Measurements from ENCODE around the gene TRIM67. TPM values are rescaled to one million over a fixed set of nuclear protein-coding genes. Genes with fewer than 3 reads are reported as not detected.

Gene TRIM67
- total RNA-seq, 1 experiment from 2014 or later = 0.06 TPM

DNA sequence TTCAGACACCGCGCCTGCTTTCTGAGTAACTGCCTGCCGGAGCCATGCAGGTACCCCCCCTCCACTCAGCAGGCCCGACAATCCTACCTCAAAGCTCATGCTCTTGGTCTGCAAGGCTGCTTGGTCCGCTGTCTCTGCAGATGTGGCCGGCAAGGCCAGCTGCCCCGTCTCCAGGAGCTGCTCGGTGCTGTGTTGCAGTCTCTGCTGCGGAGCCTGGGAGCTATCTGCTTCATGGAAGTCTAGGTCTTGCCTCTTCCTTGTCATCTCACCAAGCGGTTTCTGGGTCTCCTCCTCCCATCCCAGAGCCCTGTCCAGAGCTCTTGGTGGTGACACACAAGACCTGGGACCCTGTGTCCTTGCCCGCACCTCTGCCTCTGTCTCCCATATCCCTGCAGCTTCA, 55.2 kb downstream of the TRIM67 start:
- Histone ChIP-seq H3K4me3 (ENCODE audit: low read depth, low read length, poor library complexity, severe bottlenecking) (no peak overlapping the region), H3K9me3 (ENCODE audit: low read depth, low read length, poor library complexity, severe bottlenecking) (no peaks in the 10 kb centered on the region), H3K27ac (ENCODE audit: low read depth, low read length, poor library complexity, severe bottlenecking) (no peak overlapping the region), H3K27me3 (replicated peaks; ENCODE audit: insufficient read depth, low read depth, low read length, poor library complexity) (no peaks in the 10 kb centered on the region), H3K4me1 (ENCODE audit: insufficient read depth, low read length, poor library complexity, severe bottlenecking) (no peaks in the 10 kb centered on the region), H3K36me3 (ENCODE audit: insufficient read depth, low read length, poor library complexity, severe bottlenecking) (no peaks in the 10 kb centered on the region)
- TF ChIP-seq, protein P1, sequence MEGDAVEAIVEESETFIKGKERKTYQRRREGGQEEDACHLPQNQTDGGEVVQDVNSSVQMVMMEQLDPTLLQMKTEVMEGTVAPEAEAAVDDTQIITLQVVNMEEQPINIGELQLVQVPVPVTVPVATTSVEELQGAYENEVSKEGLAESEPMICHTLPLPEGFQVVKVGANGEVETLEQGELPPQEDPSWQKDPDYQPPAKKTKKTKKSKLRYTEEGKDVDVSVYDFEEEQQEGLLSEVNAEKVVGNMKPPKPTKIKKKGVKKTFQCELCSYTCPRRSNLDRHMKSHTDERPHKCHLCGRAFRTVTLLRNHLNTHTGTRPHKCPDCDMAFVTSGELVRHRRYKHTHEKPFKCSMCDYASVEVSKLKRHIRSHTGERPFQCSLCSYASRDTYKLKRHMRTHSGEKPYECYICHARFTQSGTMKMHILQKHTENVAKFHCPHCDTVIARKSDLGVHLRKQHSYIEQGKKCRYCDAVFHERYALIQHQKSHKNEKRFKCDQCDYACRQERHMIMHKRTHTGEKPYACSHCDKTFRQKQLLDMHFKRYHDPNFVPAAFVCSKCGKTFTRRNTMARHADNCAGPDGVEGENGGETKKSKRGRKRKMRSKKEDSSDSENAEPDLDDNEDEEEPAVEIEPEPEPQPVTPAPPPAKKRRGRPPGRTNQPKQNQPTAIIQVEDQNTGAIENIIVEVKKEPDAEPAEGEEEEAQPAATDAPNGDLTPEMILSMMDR (conservative IDR thresholded peaks at IDR 0.05; ENCODE audit: low read depth, low read length) = no peak
- no peak for TF ChIP-seq EZH2 (IDR thresholded peaks at IDR 0.05; ENCODE audit: borderline replicate concordance, low read depth, low read length, poor library complexity, severe bottlenecking)
- CTCF ChIA-PET = no interaction called here
- POLR2A ChIA-PET (ENCODE audit: low non-redundant PET) = interaction anchor here (0.6 kb wide), 1 partner anchor 47 kb away, joined by 3 read pairs; no protein-coding TSS in a partner anchor
- no peak for DNase-seq (ENCODE audit: low spot score)
- no TSS peak for BruUV-seq (replicated peaks)
- intact Hi-C loops (cut with micrococcal nuclease; ENCODE audit: unreplicated experiment) = no loop called here

DNA sequence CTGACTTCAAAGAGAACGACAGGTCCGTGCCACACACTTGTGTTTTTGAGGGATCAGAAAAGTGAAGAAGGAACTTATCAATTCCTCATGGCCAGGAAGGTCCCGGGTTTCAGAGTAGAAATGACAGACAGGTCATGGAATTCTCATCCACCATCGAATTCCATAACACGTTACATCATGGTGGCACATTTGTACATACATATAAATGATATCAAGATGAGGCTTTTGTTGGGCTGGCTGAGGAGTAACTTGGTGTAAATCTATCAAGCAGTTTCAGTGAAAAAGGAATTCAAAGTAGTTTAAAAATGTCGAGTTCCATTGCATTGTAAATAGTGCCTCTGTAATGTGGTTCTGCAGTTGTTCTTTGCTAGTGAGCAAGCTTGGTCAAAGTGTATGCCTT, 56.2 kb downstream of the TRIM67 start:
- Histone ChIP-seq H3K4me3 (ENCODE audit: low read depth, low read length, poor library complexity, severe bottlenecking) (no peak overlapping the region), H3K9me3 (ENCODE audit: low read depth, low read length, poor library complexity, severe bottlenecking) (no peaks in the 10 kb centered on the region), H3K27ac (ENCODE audit: low read depth, low read length, poor library complexity, severe bottlenecking) (no peak overlapping the region), H3K36me3 (ENCODE audit: insufficient read depth, low read length, poor library complexity, severe bottlenecking) (no peaks in the 10 kb centered on the region), H3K4me1 (ENCODE audit: insufficient read depth, low read length, poor library complexity, severe bottlenecking) (no peaks in the 10 kb centered on the region), H3K27me3 (replicated peaks; ENCODE audit: insufficient read depth, low read depth, low read length, poor library complexity) (no peaks in the 10 kb centered on the region)
- no peak for DNase-seq (ENCODE audit: low spot score)
- no TSS peak for BruUV-seq (replicated peaks)
- ChIA-PET POLR2A (ENCODE audit: low non-redundant PET) (no interaction called here), CTCF (interaction anchor here (0.6 kb wide), 1 partner anchor 385 kb away, joined by 3 read pairs; no protein-coding TSS in a partner anchor)
- intact Hi-C loops (cut with micrococcal nuclease; ENCODE audit: unreplicated experiment) = no loop called here
- no peak for TF ChIP-seq EZH2 (IDR thresholded peaks at IDR 0.05; ENCODE audit: borderline replicate concordance, low read depth, low read length, poor library complexity, severe bottlenecking)
- TF ChIP-seq, protein P1 (conservative IDR thresholded peaks at IDR 0.05; ENCODE audit: low read depth, low read length) = no peak

DNA sequence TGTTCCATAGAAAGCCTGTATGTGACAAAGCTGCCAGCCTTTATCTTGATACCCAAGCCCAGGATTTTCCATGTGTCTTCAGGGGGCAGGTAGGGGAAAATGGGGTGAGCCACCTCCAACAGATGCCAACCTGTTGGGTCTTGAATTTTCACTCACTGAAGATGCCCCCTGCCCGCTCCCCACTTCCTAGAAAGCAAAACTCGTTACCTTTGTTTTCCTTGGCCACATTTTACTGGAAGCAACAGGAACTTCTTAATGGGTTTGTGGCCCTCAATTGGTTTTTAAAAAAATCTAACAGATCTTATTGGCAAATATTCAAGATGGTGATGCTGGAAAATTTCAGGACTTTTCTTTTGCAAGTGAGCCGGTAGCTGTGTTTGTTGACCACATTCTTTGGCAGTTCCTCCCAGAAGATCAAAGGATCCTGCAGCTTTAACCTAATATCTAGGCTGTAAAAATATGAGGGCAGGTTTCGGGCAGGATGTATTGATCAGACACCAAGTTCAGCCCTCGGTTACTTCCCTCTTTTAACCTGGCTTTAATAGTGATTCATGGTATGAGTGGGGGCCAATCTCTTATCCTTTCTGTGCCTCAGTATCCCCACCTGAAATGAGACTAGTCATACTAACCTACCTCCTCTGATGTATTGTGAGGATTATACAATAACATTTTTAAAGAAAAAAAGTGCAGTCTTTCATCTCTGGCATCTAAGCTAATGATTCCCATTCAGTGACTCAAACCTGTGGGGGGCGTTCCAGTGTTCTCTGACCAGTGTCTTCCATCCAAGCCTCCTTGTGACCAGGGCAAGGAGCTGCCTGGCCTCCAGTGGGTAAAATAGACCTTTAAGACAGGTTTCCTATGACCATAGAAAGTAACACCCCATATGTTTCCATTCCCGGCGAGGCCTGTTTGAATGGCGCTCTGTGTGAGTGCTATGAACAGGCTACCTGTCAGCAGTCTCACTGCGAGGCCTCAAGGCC, 57.9 kb downstream of the TRIM67 start:
- POLR2A ChIA-PET (ENCODE audit: low non-redundant PET) = no interaction called here

More for the DNA sequence above, 57.9 kb downstream of the TRIM67 start:
- no peak for TF ChIP-seq EZH2 (IDR thresholded peaks at IDR 0.05; ENCODE audit: borderline replicate concordance, low read depth, low read length, poor library complexity, severe bottlenecking)
- TF ChIP-seq, protein P1 (conservative IDR thresholded peaks at IDR 0.05; ENCODE audit: low read depth, low read length) = no peak
- CTCF ChIA-PET = no interaction called here
- Histone ChIP-seq H3K4me1 (ENCODE audit: insufficient read depth, low read length, poor library complexity, severe bottlenecking) (no peaks in the 10 kb centered on the region), H3K27me3 (replicated peaks; ENCODE audit: insufficient read depth, low read depth, low read length, poor library complexity) (no peaks in the 10 kb centered on the region), H3K9me3 (ENCODE audit: low read depth, low read length, poor library complexity, severe bottlenecking) (no peaks in the 10 kb centered on the region), H3K36me3 (ENCODE audit: insufficient read depth, low read length, poor library complexity, severe bottlenecking) (peaks cover 2% of the 10 kb centered on the region), H3K27ac (ENCODE audit: low read depth, low read length, poor library complexity, severe bottlenecking) (no peak overlapping the region), H3K4me3 (ENCODE audit: low read depth, low read length, poor library complexity, severe bottlenecking) (no peak overlapping the region)
- no TSS peak for BruUV-seq (replicated peaks)
- DNase-seq (ENCODE audit: low spot score) = no peak
- intact Hi-C loops (cut with micrococcal nuclease; ENCODE audit: unreplicated experiment) = no loop called here

Measured in A673 (cell line).